ENCODE results near the gene EXOC2.

Gene EXOC2

GRCh38 chr6:502761-503160, 190.2 kb downstream of the EXOC2 start (continued):
- TF ChIP-seq ESRRG (CRISPR knock-in tag; IDR thresholded peaks at IDR 0.05) (no peak), ZFP3 (CRISPR knock-in tag; IDR thresholded peaks at IDR 0.05) (no peak), ZC3H10 (CRISPR knock-in tag; IDR thresholded peaks at IDR 0.05) (no peak), BACH2 (CRISPR knock-in tag; IDR thresholded peaks at IDR 0.05; ENCODE audit: borderline replicate concordance) (no peak)

- no peak for TF ChIP-seq CSRNP3 (CRISPR knock-in tag; IDR thresholded peaks at IDR 0.05)
- no peak for TF ChIP-seq ZNF565 (CRISPR knock-in tag; conservative IDR thresholded peaks at IDR 0.05; ENCODE audit: low read depth)
- no peak for TF ChIP-seq RARB (CRISPR knock-in tag; IDR thresholded peaks at IDR 0.05)
- no peak for TF ChIP-seq ZNF70 (CRISPR knock-in tag; IDR thresholded peaks at IDR 0.05)
- TF ChIP-seq GLIS3 (CRISPR knock-in tag; IDR thresholded peaks at IDR 0.05): no peak
- ATAC-seq: no peak
Observed at GRCh38 chr6:501891-502601, 190.9 kb downstream of the EXOC2 start.

- no peak for TF ChIP-seq ARNTL (CRISPR knock-in tag; IDR thresholded peaks at IDR 0.05; ENCODE audit: borderline replicate concordance, low read depth)
- TF ChIP-seq TSHZ2 (CRISPR knock-in tag; IDR thresholded peaks at IDR 0.05): no peak
- no peak for TF ChIP-seq ISL1 (CRISPR knock-in tag; IDR thresholded peaks at IDR 0.05)
- no peak for TF ChIP-seq GLIS3 (CRISPR knock-in tag; IDR thresholded peaks at IDR 0.05)
- ATAC-seq: no peak
Observed at GRCh38 chr6:499617-500016, 193.3 kb downstream of the EXOC2 start.

- TF ChIP-seq GLIS3 (CRISPR knock-in tag; IDR thresholded peaks at IDR 0.05): no peak
- no peak for TF ChIP-seq PPARA (CRISPR knock-in tag; IDR thresholded peaks at IDR 0.05; ENCODE audit: borderline replicate concordance)
- TF ChIP-seq ZFP3 (CRISPR knock-in tag; IDR thresholded peaks at IDR 0.05): no peak
- no peak for TF ChIP-seq RARB (CRISPR knock-in tag; IDR thresholded peaks at IDR 0.05)
- no peak for TF ChIP-seq ZC3H10 (CRISPR knock-in tag; IDR thresholded peaks at IDR 0.05)
- TF ChIP-seq ESRRG (CRISPR knock-in tag; IDR thresholded peaks at IDR 0.05): no peak
- ATAC-seq: no peak
Observed at GRCh38 chr6:498795-499231, 194.1 kb downstream of the EXOC2 start.

- TF ChIP-seq PATZ1 (CRISPR knock-in tag; IDR thresholded peaks at IDR 0.05; ENCODE audit: borderline replicate concordance) (no peak), TSHZ2 (CRISPR knock-in tag; IDR thresholded peaks at IDR 0.05) (no peak), GLIS3 (CRISPR knock-in tag; IDR thresholded peaks at IDR 0.05) (no peak), TOX (CRISPR knock-in tag; IDR thresholded peaks at IDR 0.05; ENCODE audit: borderline replicate concordance) (no peak), ZC3H10 (CRISPR knock-in tag; IDR thresholded peaks at IDR 0.05) (no peak)
- no peak for ATAC-seq
Observed at GRCh38 chr6:497258-497657, 195.7 kb downstream of the EXOC2 start.

Data from SK-N-SH treated with all-trans-retinoic acid at 6 μM for 48 hours (cell line).